GM18502 (cell line): Measurements from ENCODE around the gene ZNF25.
A peak's percentile ranks its signal among the peaks of the same experiment; 100 is the strongest.
"Not testable (repeated sequence)": the region's sequence is repeated elsewhere in the genome, so short reads cannot be mapped to it uniquely, and the experiment has no call there.

Experiments used
- ATAC-seq: cut with Tn5 transposase; IDR thresholded peaks from one replicate; pipeline ENCODE4 v1.9.1; 2021; ENCODE audit warnings: mild to moderate bottlenecking; ENCODE audit not compliant: unreplicated experiment, poor library complexity

The ZNF25 gene

DNA sequence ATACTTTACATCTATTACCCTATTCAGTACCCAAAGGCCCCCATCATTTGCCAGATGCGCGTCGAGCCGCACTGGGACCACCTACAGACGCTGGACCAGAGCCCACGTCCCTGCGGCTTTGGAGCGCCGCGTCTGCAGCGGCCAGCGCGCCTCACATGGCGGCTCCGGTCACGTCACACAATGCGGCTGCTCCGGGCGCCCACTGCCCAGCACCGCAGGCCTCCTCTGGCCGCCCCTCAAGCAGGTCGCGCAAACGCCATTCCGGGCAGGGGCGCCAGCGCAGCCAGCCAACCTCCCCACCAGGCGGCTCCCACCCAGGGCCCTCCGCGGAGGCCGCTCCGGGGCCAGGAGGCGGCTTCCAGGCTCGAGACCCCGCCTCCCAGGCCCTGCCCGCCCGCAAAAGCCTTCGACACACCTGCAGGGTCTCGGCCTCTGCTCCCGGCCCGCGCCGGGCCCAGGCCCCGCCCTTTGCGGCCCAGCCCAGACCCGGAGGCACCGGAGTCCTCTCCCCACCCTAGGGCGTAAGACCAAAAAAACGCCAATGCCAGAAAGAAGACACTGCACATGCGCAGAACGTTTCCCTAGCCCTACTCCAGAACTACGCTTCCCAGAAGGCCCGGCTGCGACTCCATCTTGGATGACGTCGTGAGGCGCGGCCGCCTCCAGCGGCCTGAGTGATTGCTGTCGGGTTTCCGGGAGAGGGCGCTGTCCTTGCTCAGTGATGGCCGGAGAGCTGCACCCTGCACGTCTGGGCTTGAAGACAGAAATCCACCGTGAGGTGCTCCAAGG, at the start of gene ZNF25:
ZNF25 (minus strand) TSS at position 557 of the 789 bp plus-strand sequence. CDS start 4,925 bp downstream, outside the sequence.
- peak; percentile 95 for ATAC-seq

DNA sequence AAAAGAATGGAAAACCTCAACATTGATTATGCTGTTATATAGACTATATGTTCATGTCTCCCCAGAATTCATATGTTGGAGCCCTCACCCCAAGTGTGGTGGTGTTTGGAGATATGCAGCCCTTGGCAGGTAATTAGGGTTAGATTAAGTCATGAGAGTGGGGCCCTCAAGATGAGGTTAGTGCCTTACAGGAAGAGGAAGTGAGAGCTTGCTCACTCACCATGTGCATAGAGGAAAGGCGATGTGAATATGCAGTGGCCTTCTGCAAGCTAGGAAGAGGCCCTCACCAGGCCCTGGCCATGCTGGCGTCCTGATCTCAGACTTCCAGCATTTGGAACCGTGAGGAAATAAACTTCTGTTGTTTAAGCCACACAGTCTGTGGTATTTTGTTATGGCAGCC, 48.8 kb upstream of the ZNF25 start:
- ATAC-seq = peak; percentile 90

DNA sequence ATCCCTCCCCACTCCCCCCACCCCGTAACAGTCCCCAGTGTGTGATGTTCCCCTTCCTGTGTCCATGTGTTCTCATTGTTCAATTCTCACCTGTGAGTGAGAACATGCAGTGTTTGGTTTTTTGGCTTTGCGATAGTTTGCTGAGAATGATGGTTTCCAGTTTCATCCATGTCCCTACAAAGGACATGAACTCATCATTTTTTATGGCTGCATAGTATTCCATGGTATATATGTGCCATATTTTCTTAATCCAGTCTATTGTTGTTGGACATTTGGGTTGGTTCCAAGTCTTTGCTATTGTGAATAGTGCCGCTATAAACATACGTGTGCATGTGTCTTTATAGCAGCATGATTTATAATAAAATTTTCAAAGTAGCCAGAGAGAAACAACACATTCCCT, 42.7 kb upstream of the ZNF25 start:
- not testable (repeated sequence) for ATAC-seq

DNA sequence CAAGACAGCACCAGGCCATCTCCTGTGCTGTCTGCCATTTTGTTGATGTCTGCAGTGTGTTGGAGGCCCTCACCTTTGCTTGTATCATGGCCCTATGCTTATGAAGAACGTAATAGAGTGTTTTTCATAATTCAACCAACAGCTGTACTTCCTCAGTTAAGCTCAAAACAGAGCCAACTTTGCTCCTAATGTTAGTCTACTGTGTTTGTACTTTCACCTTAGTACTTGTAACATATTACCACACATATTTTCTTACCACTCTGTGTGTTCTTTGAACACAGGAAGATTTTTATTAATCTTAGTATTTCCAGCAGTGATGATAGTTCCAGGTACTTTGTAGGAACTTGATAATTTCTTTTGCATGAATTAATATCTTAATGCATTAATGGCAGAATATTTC, 39.9 kb upstream of the ZNF25 start:
- ATAC-seq = no peak

DNA sequence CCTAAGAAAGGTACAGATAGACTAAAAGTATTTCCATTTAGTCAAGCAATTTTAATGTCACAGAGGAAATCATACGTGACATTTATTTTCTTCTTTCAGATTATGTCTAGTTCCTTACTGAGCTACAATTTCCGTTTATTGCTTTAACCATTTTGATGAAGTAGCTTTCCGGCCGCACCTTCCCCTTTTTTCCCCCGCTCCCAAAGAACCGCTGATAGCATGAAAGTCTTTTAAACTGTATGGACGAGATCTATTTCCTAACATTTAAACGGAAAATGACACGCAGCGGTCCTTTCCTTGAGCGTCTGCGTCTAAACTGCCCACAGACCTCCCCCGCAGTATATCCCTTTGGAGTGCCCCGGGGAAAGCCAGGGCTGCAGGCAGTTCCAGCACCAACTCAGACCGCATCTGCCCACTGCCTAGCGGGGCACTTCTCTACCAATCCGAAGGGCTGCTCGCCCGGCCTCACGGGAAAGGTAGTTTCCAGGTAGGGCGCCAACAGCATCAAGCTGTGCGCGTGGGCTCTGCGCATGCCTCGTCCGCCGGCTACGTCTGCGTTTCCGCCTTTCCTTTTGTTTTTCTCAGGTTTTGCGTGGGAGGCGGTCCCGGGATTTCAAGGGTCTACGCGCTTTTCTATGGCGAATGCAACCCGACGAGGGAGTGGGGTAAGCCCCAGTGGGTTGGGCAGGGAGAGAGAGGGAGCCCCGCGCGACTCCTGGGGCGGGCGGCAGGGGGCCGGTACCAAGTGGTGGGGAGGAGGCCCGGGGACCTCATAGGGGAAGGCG, 33.9 kb upstream of the ZNF25 start, which contains the start of gene ZNF33A:
ZNF33A (plus strand) TSS at position 557 of the 785 bp plus-strand sequence. CDS start 1,667 bp downstream, outside the sequence.
- peak; percentile 88 for ATAC-seq

DNA sequence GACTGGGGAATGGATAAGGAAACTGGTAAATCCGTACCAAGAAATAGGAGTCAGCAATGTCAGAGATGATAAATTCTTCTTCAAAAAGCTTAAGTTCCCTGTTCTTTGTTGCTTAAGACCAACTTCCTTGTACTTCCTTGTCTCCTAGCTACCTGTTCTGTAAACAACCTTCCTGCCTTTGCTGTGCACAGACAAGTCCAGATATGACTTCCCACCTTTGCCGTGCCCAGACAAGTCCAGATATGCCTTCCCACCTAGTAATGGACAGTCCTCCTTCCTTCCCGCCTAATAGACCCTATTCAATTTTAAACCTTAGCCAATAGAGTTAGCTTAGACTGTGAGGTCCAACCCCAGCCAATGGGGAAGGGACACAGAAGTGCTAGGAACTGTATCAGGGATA, 31.5 kb upstream of the ZNF25 start:
- ATAC-seq = no peak

DNA sequence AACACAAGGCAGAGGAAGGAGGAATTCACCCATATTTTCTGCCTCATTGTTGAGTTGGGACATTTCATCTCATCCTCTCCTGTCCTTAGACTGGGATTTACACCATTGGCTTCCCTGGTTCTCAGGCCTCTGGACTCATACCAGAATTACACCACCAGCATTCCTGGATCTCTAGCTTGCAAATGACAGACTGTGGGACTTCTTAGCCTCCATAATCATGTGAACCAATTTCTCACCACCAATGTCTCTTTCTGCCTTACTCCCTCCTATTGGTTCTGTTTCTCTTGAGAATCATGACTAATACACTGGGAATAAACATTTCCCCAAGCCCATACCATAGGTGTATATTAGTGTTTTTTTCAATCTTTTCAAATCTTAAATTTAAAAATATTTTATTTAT, 31.1 kb upstream of the ZNF25 start:
- ATAC-seq = no peak

DNA sequence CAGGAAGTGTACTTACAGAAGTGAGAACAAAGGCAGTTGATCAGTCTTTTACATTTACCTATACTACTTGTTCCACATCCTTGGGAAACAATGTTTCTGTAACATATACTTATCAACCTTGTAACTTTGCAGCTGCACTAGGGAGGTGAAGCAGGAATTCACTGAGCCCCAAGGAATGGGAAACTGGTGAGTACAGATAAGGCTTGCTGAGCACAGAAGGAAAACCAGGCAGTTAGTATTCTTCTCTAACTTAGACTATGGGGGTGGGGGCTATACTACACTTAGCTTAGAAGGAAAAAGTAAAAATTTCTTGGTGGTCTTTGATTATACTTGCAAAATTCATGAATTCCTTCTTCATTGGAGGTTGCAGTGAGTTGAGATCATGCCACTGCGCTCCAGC, 27.1 kb upstream of the ZNF25 start:
- no peak for ATAC-seq

DNA sequence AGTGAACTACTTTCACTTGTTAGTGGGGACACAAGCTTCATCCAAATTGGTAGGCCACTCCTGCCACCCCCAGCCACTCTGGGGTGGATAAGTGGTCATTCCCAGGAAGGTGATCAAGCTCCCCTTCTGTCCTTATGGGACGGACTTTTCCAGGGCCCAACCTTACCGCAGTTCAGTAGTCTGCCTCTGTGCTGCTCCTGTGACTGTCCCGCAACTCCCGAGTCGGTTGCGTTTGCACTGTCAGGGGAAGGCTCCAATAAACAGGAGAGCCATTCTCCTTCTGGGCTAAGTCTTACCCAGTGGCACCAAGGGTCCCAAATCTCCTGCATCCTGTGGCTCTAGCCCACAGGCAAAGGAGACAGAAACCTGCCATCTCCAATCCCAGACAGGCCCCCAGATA, 26.6 kb upstream of the ZNF25 start:
- ATAC-seq = no peak

DNA sequence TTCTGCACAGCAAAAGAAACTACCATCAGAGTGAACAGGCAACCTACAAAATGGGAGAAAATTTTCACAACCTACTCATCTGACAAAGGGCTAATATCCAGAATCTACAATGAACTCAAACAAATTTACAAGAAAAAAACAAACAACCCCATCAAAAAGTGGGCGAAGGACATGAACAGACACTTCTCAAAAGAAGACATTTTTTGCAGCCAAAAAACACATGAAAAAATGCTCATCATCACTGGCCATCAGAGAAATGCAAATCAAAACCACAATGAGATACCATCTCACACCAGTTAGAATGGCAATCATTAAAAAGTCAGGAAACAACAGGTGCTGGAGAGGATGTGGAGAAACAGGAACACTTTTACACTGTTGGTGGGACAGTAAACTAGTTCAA, 24.0 kb upstream of the ZNF25 start:
- not testable (repeated sequence) for ATAC-seq

DNA sequence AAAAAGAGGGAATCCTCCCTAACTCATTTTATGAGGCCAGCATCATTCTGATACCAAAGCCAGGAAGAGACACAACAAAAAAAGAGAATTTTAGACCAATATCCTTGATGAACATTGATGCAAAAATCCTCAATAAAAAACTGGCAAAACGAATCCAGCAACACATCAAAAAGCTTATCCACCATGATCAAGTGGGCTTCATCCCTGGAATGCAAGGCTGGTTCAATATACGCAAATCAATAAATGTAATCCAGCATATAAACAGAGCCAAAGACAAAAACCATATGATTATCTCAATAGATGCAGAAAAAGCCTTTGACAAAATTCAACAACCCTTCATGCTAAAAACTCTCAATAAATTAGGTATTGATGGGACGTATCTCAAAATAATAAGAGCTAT, 22.5 kb upstream of the ZNF25 start:
- not testable (repeated sequence) for ATAC-seq

DNA sequence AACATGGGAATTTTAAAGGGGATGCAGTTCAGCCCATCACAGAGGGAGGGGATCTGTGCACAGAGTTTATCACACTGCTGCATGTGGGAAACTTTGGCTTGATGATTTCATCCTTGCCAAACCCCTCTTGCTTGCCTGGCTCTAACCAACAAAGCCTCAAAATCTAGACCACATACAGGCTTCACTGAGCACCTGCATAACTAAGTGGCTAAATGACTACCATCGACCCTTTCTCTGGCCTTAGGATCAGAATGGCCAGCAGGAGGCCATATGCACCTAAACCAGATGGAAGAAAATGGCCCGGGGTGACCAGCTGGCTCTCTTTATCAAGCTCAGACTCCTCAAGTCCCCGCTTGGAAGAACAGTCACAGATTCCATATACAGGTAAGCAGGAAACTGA, 15.6 kb upstream of the ZNF25 start:
- ATAC-seq = no peak

DNA sequence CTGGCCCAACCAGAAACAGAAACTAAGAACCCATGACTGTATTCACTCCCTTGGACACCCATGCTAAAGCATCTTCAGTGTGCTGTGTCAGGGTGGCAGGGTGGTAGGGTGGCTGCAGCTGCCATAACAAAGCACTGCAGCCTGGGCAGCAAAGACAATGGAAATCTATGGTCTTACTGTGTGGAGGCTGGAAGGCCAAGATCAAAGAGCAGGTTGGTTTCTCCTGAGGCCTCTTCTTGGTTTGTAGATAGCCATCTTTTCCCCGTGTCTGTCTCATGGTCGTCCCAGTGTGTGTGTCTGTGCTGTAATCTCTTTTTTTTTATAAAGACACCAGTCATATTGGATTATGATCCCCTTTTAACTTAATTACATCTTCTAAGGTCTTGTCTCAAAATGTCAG, 15.2 kb upstream of the ZNF25 start:
- no peak for ATAC-seq

DNA sequence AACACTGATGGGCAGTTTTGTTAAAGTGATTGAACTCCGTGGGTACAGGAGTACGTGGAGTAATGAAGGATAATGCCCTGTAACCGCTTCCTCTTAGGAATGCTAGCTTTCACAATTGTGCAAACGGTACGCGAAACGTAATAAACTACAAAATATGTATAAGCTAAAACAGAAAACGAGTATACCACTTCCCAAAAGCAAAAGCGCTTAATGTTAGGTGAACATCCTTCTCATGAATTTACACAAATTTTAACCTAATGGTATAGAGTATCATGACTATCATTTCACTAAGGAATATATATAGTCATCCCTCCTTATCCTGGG, 395 bp upstream of the ZNF25 start:
- no peak for ATAC-seq

DNA sequence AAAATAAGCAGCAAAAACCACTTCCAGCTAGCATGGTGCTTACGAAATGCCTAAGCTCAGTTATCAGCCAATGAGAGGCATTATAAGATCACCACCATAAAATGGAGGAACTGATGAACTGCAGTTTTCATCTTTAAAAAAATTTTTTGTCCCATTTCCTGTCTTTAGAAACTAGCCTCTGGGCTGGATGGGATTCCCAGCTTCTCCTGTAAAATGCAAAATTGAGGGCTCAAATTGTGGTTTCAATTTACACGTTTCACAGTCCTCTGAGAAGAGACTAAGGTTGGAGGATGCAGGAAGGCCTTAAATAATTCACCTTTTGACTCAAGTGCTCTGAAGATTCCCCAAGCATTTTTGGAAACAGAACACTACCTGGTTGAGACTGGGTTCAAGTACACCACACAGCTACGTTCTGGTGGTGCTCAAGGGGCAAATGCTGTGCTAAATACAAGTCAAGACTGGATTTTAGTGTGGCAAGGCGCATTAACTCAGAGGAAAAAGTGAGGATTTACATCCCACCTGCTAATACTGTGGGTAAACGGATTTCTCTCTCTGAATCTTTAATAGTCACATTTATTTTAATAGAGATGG, 951 bp downstream of the ZNF25 start:
- no peak for ATAC-seq

DNA sequence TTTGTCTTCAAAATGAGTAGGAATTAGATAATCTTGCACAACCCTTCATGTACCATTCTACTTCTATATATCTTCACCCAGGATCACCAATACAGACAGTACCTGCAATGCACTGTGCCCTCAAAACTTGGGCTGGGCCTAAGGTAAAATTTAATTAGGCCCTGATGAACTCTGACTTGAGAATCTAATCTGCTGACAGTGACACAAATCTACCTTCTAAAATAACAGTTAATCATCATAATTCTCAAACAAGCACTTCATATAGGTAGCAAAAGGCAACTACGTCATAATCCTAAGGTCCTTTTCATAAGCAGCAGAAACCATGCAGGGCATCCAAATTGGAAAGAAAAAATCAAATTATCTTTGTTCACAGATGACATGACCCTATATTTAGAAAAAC, 4.1 kb downstream of the ZNF25 start:
- no peak for ATAC-seq

DNA sequence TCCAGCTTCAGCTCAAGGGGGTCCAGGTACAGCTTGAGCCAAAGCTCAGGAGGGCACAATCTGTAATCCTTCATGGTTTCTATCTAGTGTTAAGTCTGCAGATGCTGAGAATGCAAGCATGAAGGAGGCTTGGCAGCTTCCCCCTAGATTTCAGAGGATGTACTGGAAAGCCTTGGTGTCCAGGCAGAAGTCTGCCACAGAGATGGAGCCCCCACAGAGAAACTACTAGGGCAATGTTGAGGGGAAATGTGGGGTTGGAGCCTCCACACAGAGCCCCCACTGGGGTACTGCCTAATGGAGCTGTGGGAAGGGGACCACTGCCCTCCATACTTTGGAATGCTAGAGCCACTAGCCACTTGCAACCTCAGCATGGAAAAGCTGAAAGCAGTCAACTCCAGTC, 11.4 kb downstream of the ZNF25 start:
- ATAC-seq = no peak

DNA sequence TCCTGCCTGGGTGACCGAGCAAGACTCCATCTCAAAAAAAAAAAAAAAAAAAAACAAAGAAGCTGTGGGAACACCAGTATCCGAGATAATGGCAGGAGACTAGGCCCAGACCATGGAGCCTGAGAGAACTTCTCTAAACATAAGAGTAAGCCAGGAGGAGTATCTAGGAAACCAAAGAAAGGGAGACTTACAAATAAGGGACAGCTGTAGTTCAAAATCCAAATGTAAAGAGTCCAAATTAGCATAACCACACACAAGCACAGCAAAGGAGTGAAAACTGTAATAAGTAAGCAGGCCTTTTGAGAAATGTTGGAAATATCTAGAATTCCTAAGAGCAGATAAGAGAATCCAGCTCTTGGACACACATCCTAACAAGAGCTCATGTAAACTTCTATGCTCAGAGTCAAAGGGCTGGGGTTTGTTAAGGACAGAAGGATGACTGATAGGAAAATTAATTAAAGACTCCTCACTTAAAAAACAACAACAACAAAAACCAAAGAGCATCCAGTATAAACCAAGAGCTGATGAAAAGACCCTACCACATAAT, 15.8 kb downstream of the ZNF25 start:
- ATAC-seq = no peak

DNA sequence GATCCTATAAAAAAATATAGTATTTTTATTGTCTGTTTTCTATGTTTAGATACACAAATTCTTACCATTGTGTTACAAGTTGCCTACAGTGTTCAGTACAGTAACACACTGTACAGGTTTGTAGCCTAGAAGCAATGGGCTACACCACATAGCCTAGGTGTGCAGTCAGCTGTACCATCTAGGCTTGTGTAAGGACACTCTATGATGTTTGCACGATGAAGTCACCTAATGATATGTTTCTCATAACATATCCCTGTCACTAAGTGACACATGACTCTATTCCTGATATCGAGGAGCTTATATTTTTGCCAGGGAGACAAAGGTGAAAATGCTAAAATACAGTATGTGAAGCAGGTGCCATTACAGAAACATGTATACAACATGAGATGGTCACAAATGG, 18.6 kb downstream of the ZNF25 start:
- ATAC-seq = no peak

DNA sequence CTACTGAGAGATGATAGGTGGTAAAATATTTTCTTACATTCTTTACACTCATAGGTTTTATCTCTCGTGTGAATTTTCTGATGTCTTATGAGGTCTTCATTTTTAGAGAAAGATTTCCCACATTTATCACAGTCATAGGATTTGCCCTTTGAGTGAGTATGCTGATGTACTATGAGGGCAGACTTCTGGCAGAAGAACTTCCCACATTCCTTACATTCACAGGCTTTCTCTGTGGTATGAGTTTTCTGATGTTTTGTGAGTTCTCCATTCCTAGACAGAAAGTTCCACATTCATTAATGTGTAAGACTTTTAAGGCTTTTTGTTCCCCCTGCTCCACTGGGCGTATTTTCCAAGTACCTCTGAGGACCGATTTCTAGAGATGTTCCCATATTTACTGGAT, 23.5 kb downstream of the ZNF25 start:
- ATAC-seq = no peak
